HepG2 (cell line): ENCODE results near the gene PDHX. TPM values are rescaled to one million over a fixed set of nuclear protein-coding genes. Genes with fewer than 3 reads are reported as not detected.

Experiments used
- ATAC-seq: fragments of 200-7000 bp; cut with Tn5 transposase; 3 replicates; pipeline ENCODE4 v1.9.1; 2020; ENCODE audit warnings: mild to moderate bottlenecking, moderate library complexity
- BruUV-seq: library from RNA; stranded (reverse); fragments of 400-500 nt; replicated peaks from 2 replicates; lab custom pipeline; 2021; lab: Mats Ljungman, UMichigan
- CTCF ChIA-PET: fragments of 300-600 bp; formaldehyde crosslinking; extraction: SDS; loops from one replicate; lab custom pipeline; 2021; ENCODE audit warnings: low total read pairs, inconsistent platforms, low intra/inter-chr PET ratio; lab: Yijun Ruan, JAX
- POLR2A ChIA-PET: fragments of 350-600 bp; sonication (Branson Sonifier 250); formaldehyde crosslinking; loops from one replicate; lab custom pipeline; 2020; ENCODE audit warnings: antibody characterized with exemption, inconsistent platforms; lab: Yijun Ruan, JAX
- DNase-seq: peaks from one replicate; pipeline ENCODE4 v3.0.0-alpha.2; 2015; ENCODE audit warnings: low spot score
- FAIRE-seq: peaks from 3 replicates; lab custom pipeline; 2011; peaks lifted over from hg19 to GRCh38; lab: Jason Lieb, UNC
- H2AFZ ChIP-seq: one replicate; pipeline ENCODE4 v1.6.1; 2011; ENCODE audit warnings: low read length, inconsistent platforms
- H3K27ac ChIP-seq: fragments of 300-600 bp; 3 replicates; pipeline ENCODE4 v1.8.0; 2011; ENCODE audit warnings: mixed run types, mild to moderate bottlenecking, mixed read lengths, low read length, inconsistent platforms; ENCODE audit not compliant: insufficient read depth; ENCODE audit errors: extremely low read length
- H3K27me3 ChIP-seq, 2 experiments: fragments of 200-600 bp in 1 of 2; 2 replicates in 1 of 2; 3 replicates in 1 of 2; pipeline versions ENCODE4 v1.6.0 to v1.8.0; 2011; ENCODE audit warnings: low read length in 2 of 2, mild to moderate bottlenecking in 2 of 2, moderate library complexity in 2 of 2, inconsistent platforms in 1 of 2; ENCODE audit not compliant: insufficient read depth in 2 of 2, control insufficient read depth in 1 of 2
- H3K36me3 ChIP-seq, 2 experiments: fragments of 200-600 bp in 1 of 2; replicated peaks in 1 of 2; 2 replicates in 1 of 2; 3 replicates in 1 of 2; pipeline versions ENCODE4 v1.5.1 to v1.8.0; 2011; ENCODE audit warnings: low read length in 2 of 2, inconsistent platforms in 1 of 2; ENCODE audit not compliant: insufficient read depth in 2 of 2, control insufficient read depth in 1 of 2
- H3K4me1 ChIP-seq: 2 replicates; pipeline ENCODE4 v1.5.1; 2012; ENCODE audit warnings: low read length, inconsistent platforms; ENCODE audit not compliant: insufficient read depth
- H3K4me2 ChIP-seq: 2 replicates; pipeline ENCODE4 v1.6.0; 2011; ENCODE audit warnings: low read depth, low read length, inconsistent platforms
- H3K4me3 ChIP-seq, 3 experiments: fragments of 200-600 bp in 1 of 3; sonication (generic), shearing (Covaris generic) in 1 of 3; replicated peaks in 1 of 3; 2 replicates each; pipeline ENCODE4 v1.5.1; 2011 to 2016; ENCODE audit warnings: low read length in 3 of 3, inconsistent platforms in 2 of 3, low read depth in 2 of 3, mild to moderate bottlenecking in 2 of 3, control low read depth in 1 of 3, mixed read lengths in 1 of 3; ENCODE audit not compliant: insufficient read depth in 1 of 3
- H3K79me2 ChIP-seq: one replicate; pipeline ENCODE4 v1.6.1; 2011; ENCODE audit warnings: low read length, inconsistent platforms; ENCODE audit not compliant: insufficient read depth
- H3K9ac ChIP-seq: 2 replicates; pipeline ENCODE4 v1.6.0; 2011; ENCODE audit warnings: mild to moderate bottlenecking, low read depth, low read length, inconsistent platforms; ENCODE audit not compliant: insufficient read depth
- H3K9me3 ChIP-seq: 2 replicates; pipeline ENCODE4 v1.5.1; 2012; ENCODE audit warnings: mild to moderate bottlenecking, low read length
- H4K20me1 ChIP-seq: 2 replicates; pipeline ENCODE4 v1.6.0; 2011; ENCODE audit warnings: inconsistent platforms, mild to moderate bottlenecking, low read length, moderate library complexity; ENCODE audit not compliant: insufficient read depth
- ELF3 ChIP-seq: IDR thresholded peaks from 2 replicates; pipeline ENCODE4 v1.6.1; 2016; ENCODE audit warnings: missing genetic modification reagents, missing compliant biosample characterization
- GPN1 ChIP-seq: sonication (generic); formaldehyde crosslinking; IDR thresholded peaks from 2 replicates; pipeline ENCODE4 v1.5.1; 2020; ENCODE audit warnings: missing genetic modification reagents, borderline replicate concordance
- NCOA1 ChIP-seq: sonication (generic); formaldehyde crosslinking; IDR thresholded peaks from 2 replicates; pipeline ENCODE4 v1.9.0; 2021; ENCODE audit warnings: missing genetic modification reagents
- NR2F6 ChIP-seq, 2 experiments: IDR thresholded peaks; 2 replicates each; pipeline ENCODE4 v1.6.1; 2016; ENCODE audit warnings: antibody characterized with exemption in 1 of 2, mild to moderate bottlenecking in 1 of 2
- ZNF446 ChIP-seq: sonication (generic); formaldehyde crosslinking; IDR thresholded peaks from 2 replicates; pipeline ENCODE4 v1.5.0; 2020; ENCODE audit warnings: mild to moderate bottlenecking, missing genetic modification reagents
- ZNF460 ChIP-seq: sonication (generic); formaldehyde crosslinking; IDR thresholded peaks from 2 replicates; pipeline ENCODE4 v1.5.1; 2020; ENCODE audit warnings: missing genetic modification reagents, mild to moderate bottlenecking, borderline replicate concordance
- ZNF598 ChIP-seq: sonication (generic); formaldehyde crosslinking; IDR thresholded peaks from 2 replicates; pipeline ENCODE4 v1.5.1; 2020; ENCODE audit warnings: mild to moderate bottlenecking, missing genetic modification reagents, borderline replicate concordance
- WGBS: methylation state at CpG from one replicate; pipeline ENCODE4 v1.1.6; 2017; ENCODE audit warnings: low lambda C conversion rate; 5-methylcytosine and 5-hydroxymethylcytosine counted together
- in situ Hi-C: cut with HindIII; loops from 2 replicates; pipeline ENCODE4 v1.10.0; 2017; ENCODE audit warnings: low pct_unique_long_range_greater_than_20kb; ENCODE audit not compliant: extremely low pct_ligation_motif_present
- intact Hi-C: fragments of 100-400 bp; cut with micrococcal nuclease; formaldehyde crosslinking; loops from one replicate; pipeline ENCODE4 v1.10.0; 2022; ENCODE audit not compliant: unreplicated experiment
- polyA plus RNA-seq, 8 experiments: library from polyadenylated mRNA; depleted of rRNA in 3 of 8; stranded (reverse) in 7 of 8; unstranded in 1 of 8; fragments of >200 nt; fragmentation: Illumina TruSeq in 4 of 8; extraction: Trizol in 4 of 8; gene quantifications; 2 replicates each; pipeline versions ENCODE4 v1.2.1 to v1.2.3, GENCODE V29; 2011 to 2016; ENCODE audit warnings: low read depth in 4 of 8, missing spikeins in 1 of 8, mixed read lengths in 1 of 8; ENCODE audit not compliant: insufficient read depth in 1 of 8
- total RNA-seq, 5 experiments: library from RNA; depleted of rRNA; stranded (reverse); fragments of >200 nt; fragmentation: Illumina TruSeq; extraction: Trizol; gene quantifications; 2 replicates each; pipeline ENCODE4 v1.2.3, GENCODE V29; 2016; ENCODE audit warnings: low read depth in 1 of 5
- TF ChIP-seq, protein P1 (sequence below): sonication (generic); formaldehyde crosslinking; IDR thresholded peaks from 2 replicates; pipeline ENCODE4 v1.4.0; 2020; ENCODE audit warnings: mild to moderate bottlenecking, missing genetic modification reagents, borderline replicate concordance
- TF ChIP-seq, protein P2 (sequence below): sonication (generic); formaldehyde crosslinking; IDR thresholded peaks from 2 replicates; pipeline ENCODE4 v1.4.0; 2020; ENCODE audit warnings: missing genetic modification reagents
- TF ChIP-seq, protein P3 (sequence below): sonication (generic); formaldehyde crosslinking; IDR thresholded peaks from 2 replicates; pipeline ENCODE4 v1.4.0; 2020; ENCODE audit warnings: mild to moderate bottlenecking, missing genetic modification reagents
- TF ChIP-seq, protein P4 (sequence below): sonication (generic); formaldehyde crosslinking; IDR thresholded peaks from 2 replicates; pipeline ENCODE4 v1.4.0; 2020; ENCODE audit warnings: missing genetic modification reagents, borderline replicate concordance
- TF ChIP-seq, protein P5 (sequence below): sonication (generic); formaldehyde crosslinking; IDR thresholded peaks from 2 replicates; pipeline ENCODE4 v1.4.0; 2020; ENCODE audit warnings: mild to moderate bottlenecking, missing genetic modification reagents

PDHX gene
- total and polyA plus RNA-seq, 2 of the 13 experiments (the other 11 are each of a cell fraction or from before 2014, with no cell fraction given) = 41.0 to 73.8 TPM

DNA sequence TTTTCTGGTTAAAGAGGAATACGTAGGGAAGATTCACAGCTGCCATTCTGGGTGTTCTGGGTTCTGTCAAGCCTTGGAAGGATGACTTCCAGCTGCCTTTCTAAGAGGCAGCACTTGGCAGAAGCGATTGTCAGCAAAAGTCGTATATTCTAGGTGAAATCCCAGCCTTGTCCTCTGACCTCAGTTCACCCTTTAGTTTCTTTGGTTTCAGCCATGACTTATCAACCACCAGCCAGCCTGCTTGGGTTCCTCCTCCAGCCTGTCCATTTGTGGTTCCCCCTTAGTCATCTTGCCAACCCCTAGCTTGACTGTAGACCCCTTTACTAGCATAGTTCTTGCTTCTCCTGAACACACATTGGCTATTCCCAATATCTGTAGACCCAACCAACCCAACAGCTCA is 120.2 kb downstream of the PDHX start (continued):
- TF ChIP-seq, protein P1, sequence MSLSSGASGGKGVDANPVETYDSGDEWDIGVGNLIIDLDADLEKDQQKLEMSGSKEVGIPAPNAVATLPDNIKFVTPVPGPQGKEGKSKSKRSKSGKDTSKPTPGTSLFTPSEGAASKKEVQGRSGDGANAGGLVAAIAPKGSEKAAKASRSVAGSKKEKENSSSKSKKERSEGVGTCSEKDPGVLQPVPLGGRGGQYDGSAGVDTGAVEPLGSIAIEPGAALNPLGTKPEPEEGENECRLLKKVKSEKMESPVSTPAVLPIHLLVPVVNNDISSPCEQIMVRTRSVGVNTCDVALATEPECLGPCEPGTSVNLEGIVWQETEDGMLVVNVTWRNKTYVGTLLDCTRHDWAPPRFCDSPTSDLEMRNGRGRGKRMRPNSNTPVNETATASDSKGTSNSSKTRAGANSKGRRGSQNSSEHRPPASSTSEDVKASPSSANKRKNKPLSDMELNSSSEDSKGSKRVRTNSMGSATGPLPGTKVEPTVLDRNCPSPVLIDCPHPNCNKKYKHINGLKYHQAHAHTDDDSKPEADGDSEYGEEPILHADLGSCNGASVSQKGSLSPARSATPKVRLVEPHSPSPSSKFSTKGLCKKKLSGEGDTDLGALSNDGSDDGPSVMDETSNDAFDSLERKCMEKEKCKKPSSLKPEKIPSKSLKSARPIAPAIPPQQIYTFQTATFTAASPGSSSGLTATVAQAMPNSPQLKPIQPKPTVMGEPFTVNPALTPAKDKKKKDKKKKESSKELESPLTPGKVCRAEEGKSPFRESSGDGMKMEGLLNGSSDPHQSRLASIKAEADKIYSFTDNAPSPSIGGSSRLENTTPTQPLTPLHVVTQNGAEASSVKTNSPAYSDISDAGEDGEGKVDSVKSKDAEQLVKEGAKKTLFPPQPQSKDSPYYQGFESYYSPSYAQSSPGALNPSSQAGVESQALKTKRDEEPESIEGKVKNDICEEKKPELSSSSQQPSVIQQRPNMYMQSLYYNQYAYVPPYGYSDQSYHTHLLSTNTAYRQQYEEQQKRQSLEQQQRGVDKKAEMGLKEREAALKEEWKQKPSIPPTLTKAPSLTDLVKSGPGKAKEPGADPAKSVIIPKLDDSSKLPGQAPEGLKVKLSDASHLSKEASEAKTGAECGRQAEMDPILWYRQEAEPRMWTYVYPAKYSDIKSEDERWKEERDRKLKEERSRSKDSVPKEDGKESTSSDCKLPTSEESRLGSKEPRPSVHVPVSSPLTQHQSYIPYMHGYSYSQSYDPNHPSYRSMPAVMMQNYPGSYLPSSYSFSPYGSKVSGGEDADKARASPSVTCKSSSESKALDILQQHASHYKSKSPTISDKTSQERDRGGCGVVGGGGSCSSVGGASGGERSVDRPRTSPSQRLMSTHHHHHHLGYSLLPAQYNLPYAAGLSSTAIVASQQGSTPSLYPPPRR = no peak
- TF ChIP-seq ZNF598 = no peak
- TF ChIP-seq, protein P2, sequence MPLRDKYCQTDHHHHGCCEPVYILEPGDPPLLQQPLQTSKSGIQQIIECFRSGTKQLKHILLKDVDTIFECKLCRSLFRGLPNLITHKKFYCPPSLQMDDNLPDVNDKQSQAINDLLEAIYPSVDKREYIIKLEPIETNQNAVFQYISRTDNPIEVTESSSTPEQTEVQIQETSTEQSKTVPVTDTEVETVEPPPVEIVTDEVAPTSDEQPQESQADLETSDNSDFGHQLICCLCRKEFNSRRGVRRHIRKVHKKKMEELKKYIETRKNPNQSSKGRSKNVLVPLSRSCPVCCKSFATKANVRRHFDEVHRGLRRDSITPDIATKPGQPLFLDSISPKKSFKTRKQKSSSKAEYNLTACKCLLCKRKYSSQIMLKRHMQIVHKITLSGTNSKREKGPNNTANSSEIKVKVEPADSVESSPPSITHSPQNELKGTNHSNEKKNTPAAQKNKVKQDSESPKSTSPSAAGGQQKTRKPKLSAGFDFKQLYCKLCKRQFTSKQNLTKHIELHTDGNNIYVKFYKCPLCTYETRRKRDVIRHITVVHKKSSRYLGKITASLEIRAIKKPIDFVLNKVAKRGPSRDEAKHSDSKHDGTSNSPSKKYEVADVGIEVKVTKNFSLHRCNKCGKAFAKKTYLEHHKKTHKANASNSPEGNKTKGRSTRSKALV (CRISPR knock-in tag) = no peak

DNA sequence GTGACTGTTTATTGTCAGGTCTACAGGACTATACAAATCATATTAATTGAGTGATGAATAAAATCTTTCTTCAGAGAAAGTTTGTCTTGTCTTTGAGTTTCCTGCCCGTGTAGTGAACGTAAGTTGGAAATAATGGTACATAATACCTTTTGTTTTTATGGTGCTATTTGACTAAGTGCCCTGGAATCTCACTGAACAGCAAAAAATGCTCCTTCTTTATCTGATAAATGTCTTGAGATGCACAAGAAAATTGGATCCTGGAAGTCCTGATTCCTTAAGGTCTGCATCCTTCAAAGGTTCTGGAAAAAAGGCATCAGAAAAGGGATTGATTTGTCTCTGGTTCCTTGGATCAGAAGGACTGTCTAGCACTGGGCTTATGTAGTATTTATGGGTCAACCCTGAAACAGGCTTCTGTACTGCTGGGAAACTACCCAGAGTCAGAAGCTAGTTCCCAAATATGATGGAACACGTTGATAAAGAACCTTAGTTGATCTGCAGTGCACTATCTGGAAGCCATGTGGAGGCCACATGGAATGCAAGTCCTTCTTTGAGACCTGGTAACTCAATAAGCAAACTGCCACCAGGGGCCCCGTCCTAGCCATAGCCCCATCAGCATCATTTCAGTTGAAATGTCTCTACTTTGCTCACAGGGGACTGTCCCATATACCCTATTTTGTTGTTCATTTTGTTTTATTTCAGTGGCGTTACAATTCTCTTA is 122.0 kb downstream of the PDHX start:
- POLR2A ChIA-PET = no interaction called here
- no TSS peak for BruUV-seq
- Histone ChIP-seq H3K79me2 (no peaks in the 10 kb centered on the region), H3K9ac (no peak overlapping the region), H3K4me2 (no peak overlapping the region), H2AFZ (no peak overlapping the region), H3K36me3 (no peaks in the 10 kb centered on the region), H3K4me3 (no peak overlapping the region), H3K4me1 (no peaks in the 10 kb centered on the region), H3K27me3 (peaks cover 0 to 3% of the 10 kb centered on the region in 2 experiments; a peak in 2 of 5 replicates), H3K9me3 (no peaks in the 10 kb centered on the region), H3K27ac (no peak overlapping the region), H4K20me1 (no peaks in the 10 kb centered on the region)
- FAIRE-seq = no peak
- intact Hi-C loops = no loop called here
- DNase-seq = no peak
- CTCF ChIA-PET = no interaction called here
- ATAC-seq = no peak
- in situ Hi-C loops = no loop called here
- WGBS = 37% methylated on average over 5 of the region's 5 CpGs
- TF ChIP-seq NR2F6 (IDR thresholded peaks at IDR 0.05) (no peak), NR2F6 (CRISPR knock-in tag; IDR thresholded peaks at IDR 0.05) (no peak), ZNF460 (CRISPR knock-in tag) (no peak), NCOA1 (CRISPR knock-in tag) (no peak), GPN1 (no peak), ELF3 (CRISPR knock-in tag) (no peak), ZNF446 (CRISPR knock-in tag) (no peak)
- TF ChIP-seq, protein P3, sequence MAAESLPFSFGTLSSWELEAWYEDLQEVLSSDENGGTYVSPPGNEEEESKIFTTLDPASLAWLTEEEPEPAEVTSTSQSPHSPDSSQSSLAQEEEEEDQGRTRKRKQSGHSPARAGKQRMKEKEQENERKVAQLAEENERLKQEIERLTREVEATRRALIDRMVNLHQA (CRISPR knock-in tag) = no peak
- TF ChIP-seq, protein P4, sequence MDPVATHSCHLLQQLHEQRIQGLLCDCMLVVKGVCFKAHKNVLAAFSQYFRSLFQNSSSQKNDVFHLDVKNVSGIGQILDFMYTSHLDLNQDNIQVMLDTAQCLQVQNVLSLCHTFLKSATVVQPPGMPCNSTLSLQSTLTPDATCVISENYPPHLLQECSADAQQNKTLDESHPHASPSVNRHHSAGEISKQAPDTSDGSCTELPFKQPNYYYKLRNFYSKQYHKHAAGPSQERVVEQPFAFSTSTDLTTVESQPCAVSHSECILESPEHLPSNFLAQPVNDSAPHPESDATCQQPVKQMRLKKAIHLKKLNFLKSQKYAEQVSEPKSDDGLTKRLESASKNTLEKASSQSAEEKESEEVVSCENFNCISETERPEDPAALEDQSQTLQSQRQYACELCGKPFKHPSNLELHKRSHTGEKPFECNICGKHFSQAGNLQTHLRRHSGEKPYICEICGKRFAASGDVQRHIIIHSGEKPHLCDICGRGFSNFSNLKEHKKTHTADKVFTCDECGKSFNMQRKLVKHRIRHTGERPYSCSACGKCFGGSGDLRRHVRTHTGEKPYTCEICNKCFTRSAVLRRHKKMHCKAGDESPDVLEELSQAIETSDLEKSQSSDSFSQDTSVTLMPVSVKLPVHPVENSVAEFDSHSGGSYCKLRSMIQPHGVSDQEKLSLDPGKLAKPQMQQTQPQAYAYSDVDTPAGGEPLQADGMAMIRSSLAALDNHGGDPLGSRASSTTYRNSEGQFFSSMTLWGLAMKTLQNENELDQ (CRISPR knock-in tag) = no peak
- TF ChIP-seq, protein P5, sequence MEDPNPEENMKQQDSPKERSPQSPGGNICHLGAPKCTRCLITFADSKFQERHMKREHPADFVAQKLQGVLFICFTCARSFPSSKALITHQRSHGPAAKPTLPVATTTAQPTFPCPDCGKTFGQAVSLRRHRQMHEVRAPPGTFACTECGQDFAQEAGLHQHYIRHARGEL = no peak
